ENCODE results near the gene TRPM3. TPM values are rescaled to one million over a fixed set of nuclear protein-coding genes. Genes with fewer than 3 reads are reported as not detected.

The TRPM3 gene
- total and polyA plus RNA-seq, 10 donors, result 0.02 to 6.7 (median 1.6) TPM

GRCh38 chr9:70954596-70955143, 166.8 kb downstream of the TRPM3 start:
- H3K9me3 ChIP-seq, result no peaks in the 10 kb centered on the region
- DNase-seq, result no peak
- no peaks in the 10 kb centered on the region for H3K36me3 ChIP-seq
- intact Hi-C loops (cut with DNase I; ENCODE audit: low total_unique reads), result no loop called here
- no peaks in the 10 kb centered on the region for H3K27me3 ChIP-seq (replicated peaks in 1 of 7)
- 69 to 78% (median 75%) methylated on average over 8 of the region's 8 CpGs for WGBS, 5 donors
- peak overlapping the region in 4 of 8 donors; percentile 3 to 33 (median 25) for H3K27ac ChIP-seq
- TF ChIP-seq POLR2AphosphoS5 (IDR thresholded peaks at IDR 0.05) (no peak), CTCF (IDR thresholded peaks at IDR 0.05 in 8 of 11, conservative IDR thresholded peaks at IDR 0.05 in 3 of 11) (no peak), POLR2A (IDR thresholded peaks at IDR 0.05) (no peak)
- H3K4me1 ChIP-seq, result no peaks in the 10 kb centered on the region
- no peak overlapping the region for H3K4me3 ChIP-seq

GRCh38 chr9:70954126-70954525, 167.3 kb downstream of the TRPM3 start:
- intact Hi-C loops (cut with DNase I; ENCODE audit: low total_unique reads), result no loop called here
- TF ChIP-seq CTCF (IDR thresholded peaks at IDR 0.05 in 8 of 11, conservative IDR thresholded peaks at IDR 0.05 in 3 of 11) (no peak), POLR2AphosphoS5 (IDR thresholded peaks at IDR 0.05) (no peak), POLR2A (IDR thresholded peaks at IDR 0.05) (no peak)
- no peak for DNase-seq
- H3K9me3 ChIP-seq, result no peaks in the 10 kb centered on the region
- peak overlapping the region in 2 of 8 donors; percentile 3 to 44 for H3K27ac ChIP-seq
- H3K4me3 ChIP-seq, result no peak overlapping the region
- no peaks in the 10 kb centered on the region for H3K27me3 ChIP-seq (replicated peaks in 1 of 7)
- 62 to 74% (median 69%) methylated on average over 1 of the region's 1 CpG for WGBS, 5 donors
- H3K4me1 ChIP-seq, result no peaks in the 10 kb centered on the region
- no peaks in the 10 kb centered on the region for H3K36me3 ChIP-seq

- H3K4me3 ChIP-seq, result no peak overlapping the region
- TF ChIP-seq POLR2A (IDR thresholded peaks at IDR 0.05), result no peak
- TF ChIP-seq POLR2AphosphoS5 (IDR thresholded peaks at IDR 0.05), result no peak
- TF ChIP-seq CTCF (IDR thresholded peaks at IDR 0.05 in 8 of 11, conservative IDR thresholded peaks at IDR 0.05 in 3 of 11), result no peak
- no peaks in the 10 kb centered on the region for H3K27me3 ChIP-seq (replicated peaks in 1 of 7)
- no peaks in the 10 kb centered on the region for H3K36me3 ChIP-seq
- 88 to 97% (median 91%) methylated on average over 4 of the region's 4 CpGs for WGBS, 5 donors
- no peaks in the 10 kb centered on the region for H3K4me1 ChIP-seq
- H3K9me3 ChIP-seq, result no peaks in the 10 kb centered on the region
- intact Hi-C loops (cut with DNase I; ENCODE audit: low total_unique reads), result no loop called here
- H3K27ac ChIP-seq, result no peak overlapping the region
- no peak for DNase-seq
Measured at GRCh38 chr9:70951749-70952727, 169.4 kb downstream of the TRPM3 start.

DNA sequence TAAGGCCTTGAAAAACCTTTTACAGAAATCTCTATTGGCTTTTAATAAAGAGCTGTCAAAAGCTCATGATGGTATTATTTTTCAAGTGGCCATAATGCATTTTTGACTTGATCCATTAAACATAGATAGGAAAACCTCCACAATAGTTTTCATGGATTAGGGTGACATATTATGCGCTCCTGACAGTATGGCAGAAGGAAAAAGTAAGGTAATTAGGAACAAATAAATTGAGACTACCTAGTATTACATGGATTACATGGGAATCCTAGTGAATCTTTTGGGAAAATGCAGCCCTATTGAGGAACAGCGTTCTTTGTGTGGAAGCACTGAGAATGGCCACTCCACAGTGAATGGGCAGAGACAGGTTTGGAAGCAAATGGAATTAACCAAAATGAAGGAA, 171.2 kb downstream of the TRPM3 start:
- H3K27ac ChIP-seq, result no peak overlapping the region
- no peaks in the 10 kb centered on the region for H3K27me3 ChIP-seq (replicated peaks in 1 of 7)
- H3K4me1 ChIP-seq, result no peaks in the 10 kb centered on the region
- DNase-seq, result no peak
- no peaks in the 10 kb centered on the region for H3K36me3 ChIP-seq
- 38 to 50% (median 44%) methylated on average over 2 of the region's 2 CpGs for WGBS, 5 donors
- no peak overlapping the region for H3K4me3 ChIP-seq
- TF ChIP-seq POLR2AphosphoS5 (IDR thresholded peaks at IDR 0.05), result no peak
- no peak for TF ChIP-seq POLR2A (IDR thresholded peaks at IDR 0.05)
- TF ChIP-seq CTCF (IDR thresholded peaks at IDR 0.05 in 8 of 11, conservative IDR thresholded peaks at IDR 0.05 in 3 of 11), result no peak
- intact Hi-C loops (cut with DNase I; ENCODE audit: low total_unique reads), result no loop called here
- H3K9me3 ChIP-seq, result no peaks in the 10 kb centered on the region

All from spleen (tissue), 11 donors.